IMR-90 (cell line): ENCODE results near the gene AJUBA. TPM values are rescaled to one million over a fixed set of nuclear protein-coding genes. Genes with fewer than 3 reads are reported as not detected.
A peak's percentile ranks its signal among the peaks of the same experiment; 100 is the strongest.

ENCODE experiments used
- ATAC-seq: fragments of 200-7000 bp; cut with Tn5 transposase; 2 replicates; pipeline ENCODE4 v1.9.1; 2020; ENCODE audit warnings: low read depth, mild to moderate bottlenecking, moderate library complexity
- BruUV-seq: library from RNA; stranded (reverse); fragments of 400-500 nt; replicated peaks from 2 replicates; lab custom pipeline; 2021; lab: Mats Ljungman, UMichigan
- CTCF ChIA-PET: fragments of 300-600 bp; formaldehyde crosslinking; extraction: SDS; loops from one replicate; lab custom pipeline; 2021; ENCODE audit warnings: antibody characterized with exemption; lab: Yijun Ruan, JAX
- POLR2A ChIA-PET: fragments of 300-600 bp; sonication (Branson Sonifier 250); formaldehyde crosslinking; loops from one replicate; lab custom pipeline; 2022; ENCODE audit warnings: antibody characterized with exemption; ENCODE audit not compliant: unreplicated experiment; lab: Charles Lee
- DNase-seq: peaks from one replicate; pipeline ENCODE4 v3.0.0; 2013
- H2AFZ ChIP-seq: replicated peaks from 2 replicates; pipeline ENCODE3; 2013; ENCODE audit warnings: low read length, mild to moderate bottlenecking; ENCODE audit not compliant: poor library complexity
- H2AK5ac ChIP-seq: 2 replicates; pipeline ENCODE4 v1.6.1; 2013; ENCODE audit warnings: low read depth, low read length, inconsistent platforms
- H2AK9ac ChIP-seq: replicated peaks from 2 replicates; pipeline ENCODE3; 2013; ENCODE audit warnings: mild to moderate bottlenecking, low read depth, low read length, moderate library complexity; ENCODE audit not compliant: poor library complexity
- H2BK120ac ChIP-seq: 2 replicates; pipeline ENCODE4 v1.6.1; 2013; ENCODE audit warnings: low read depth, low read length, inconsistent platforms
- H2BK15ac ChIP-seq: 3 replicates; pipeline ENCODE4 v1.6.1; 2013; ENCODE audit warnings: low read depth, low read length, inconsistent platforms
- H2BK20ac ChIP-seq: 2 replicates; pipeline ENCODE4 v1.6.1; 2013; ENCODE audit warnings: low read depth, mild to moderate bottlenecking, inconsistent platforms, low read length, moderate library complexity
- H2BK5ac ChIP-seq: 2 replicates; pipeline ENCODE4 v1.6.1; 2013; ENCODE audit warnings: mild to moderate bottlenecking, low read depth, low read length, inconsistent platforms; ENCODE audit not compliant: poor library complexity, severe bottlenecking
- H3K14ac ChIP-seq: replicated peaks from 2 replicates; pipeline ENCODE4 v1.6.1; 2013; ENCODE audit warnings: low read depth, low read length, inconsistent platforms
- H3K18ac ChIP-seq: 2 replicates; pipeline ENCODE4 v1.6.1; 2013; ENCODE audit warnings: low read depth, low read length, control low read depth
- H3K23ac ChIP-seq: 2 replicates; pipeline ENCODE4 v1.6.1; 2013; ENCODE audit warnings: low read depth, low read length, inconsistent platforms
- H3K27ac ChIP-seq: 2 replicates; pipeline ENCODE4 v1.5.1; 2013; ENCODE audit warnings: mild to moderate bottlenecking, control low read depth, low read length; ENCODE audit not compliant: insufficient read depth
- H3K27me3 ChIP-seq: 2 replicates; pipeline ENCODE4 v1.6.1; 2013; ENCODE audit warnings: low read length; ENCODE audit not compliant: control insufficient read depth, insufficient read depth
- H3K36me3 ChIP-seq: 2 replicates; pipeline ENCODE4 v1.6.1; 2013; ENCODE audit warnings: low read length, mixed read lengths; ENCODE audit not compliant: control insufficient read depth, insufficient read depth
- H3K4ac ChIP-seq: 2 replicates; pipeline ENCODE4 v1.6.1; 2013; ENCODE audit warnings: low read depth, low read length, inconsistent platforms
- H3K4me1 ChIP-seq: 2 replicates; pipeline ENCODE4 v1.6.1; 2013; ENCODE audit warnings: low read length, mixed read lengths; ENCODE audit not compliant: control insufficient read depth, insufficient read depth
- H3K4me2 ChIP-seq: 2 replicates; pipeline ENCODE4 v1.6.1; 2013; ENCODE audit warnings: low read depth, mild to moderate bottlenecking, control low read depth, low read length, moderate library complexity
- H3K4me3 ChIP-seq: 2 replicates; pipeline ENCODE4 v1.5.1; 2013; ENCODE audit warnings: low read depth, mild to moderate bottlenecking, control low read depth, low read length, moderate library complexity; ENCODE audit not compliant: insufficient read depth
- H3K56ac ChIP-seq: 2 replicates; pipeline ENCODE4 v1.6.1; 2013; ENCODE audit warnings: low read length, inconsistent platforms; ENCODE audit not compliant: insufficient read depth; ENCODE audit errors: extremely low read depth
- H3K79me1 ChIP-seq, 2 experiments: 2 replicates each; pipeline ENCODE4 v1.6.1; 2013; ENCODE audit warnings: low read length in 2 of 2, inconsistent platforms in 1 of 2, low read depth in 1 of 2
- H3K9ac ChIP-seq: 2 replicates; pipeline ENCODE4 v1.6.1; 2013; ENCODE audit warnings: low read depth, low read length, control low read depth
- H3K9me1 ChIP-seq: 2 replicates; pipeline ENCODE4 v1.6.1; 2013; ENCODE audit warnings: low read length, inconsistent platforms; ENCODE audit not compliant: insufficient read depth
- H3K9me3 ChIP-seq: 2 replicates; pipeline ENCODE4 v1.6.1; 2013; ENCODE audit warnings: low read length; ENCODE audit not compliant: control insufficient read depth, insufficient read depth
- H4K20me1 ChIP-seq: 2 replicates; pipeline ENCODE4 v1.6.1; 2013; ENCODE audit warnings: low read length, inconsistent platforms; ENCODE audit not compliant: insufficient read depth
- H4K5ac ChIP-seq: 2 replicates; pipeline ENCODE4 v1.6.1; 2013; ENCODE audit warnings: mild to moderate bottlenecking, low read depth, low read length, control low read depth
- H4K8ac ChIP-seq, 2 experiments: 2 replicates each; pipeline ENCODE4 v1.6.1; 2013; ENCODE audit warnings: low read depth in 2 of 2, low read length in 2 of 2, control low read depth in 1 of 2, inconsistent platforms in 1 of 2
- H4K91ac ChIP-seq: 2 replicates; pipeline ENCODE4 v1.6.1; 2013; ENCODE audit warnings: low read depth, low read length, inconsistent platforms; ENCODE audit not compliant: insufficient read depth
- BHLHE40 ChIP-seq: fragments of 150-350 bp; IDR thresholded peaks from 2 replicates; pipeline ENCODE4 v1.6.1; 2016; ENCODE audit warnings: mild to moderate bottlenecking, low read depth, low read length
- CEBPB ChIP-seq: IDR thresholded peaks from 2 replicates; pipeline ENCODE4 v1.6.1; 2012; ENCODE audit warnings: low read depth, low read length, improper control_type of control experiment
- CHD1 ChIP-seq: IDR thresholded peaks from 2 replicates; pipeline ENCODE4 v1.6.1; 2012; ENCODE audit warnings: low read depth, low read length, improper control_type of control experiment
- CTCF ChIP-seq: conservative IDR thresholded peaks from 2 replicates; pipeline ENCODE4 v1.5.1; 2012; ENCODE audit warnings: mild to moderate bottlenecking, low read depth, low read length, improper control_type of control experiment
- ELK1 ChIP-seq: fragments of 150-350 bp; IDR thresholded peaks from 2 replicates; pipeline ENCODE4 v1.6.1; 2016; ENCODE audit warnings: low read depth, mild to moderate bottlenecking, low read length, moderate library complexity, borderline replicate concordance
- FOS ChIP-seq: fragments of 150-350 bp; IDR thresholded peaks from 2 replicates; pipeline ENCODE4 v1.6.1; 2016; ENCODE audit warnings: low read depth, low read length
- MAFK ChIP-seq: IDR thresholded peaks from 2 replicates; pipeline ENCODE4 v1.6.1; 2012; ENCODE audit warnings: low read depth, low read length, improper control_type of control experiment
- MAZ ChIP-seq: IDR thresholded peaks from 2 replicates; pipeline ENCODE4 v1.6.1; 2012; ENCODE audit warnings: low read depth, mild to moderate bottlenecking, low read length, improper control_type of control experiment, moderate library complexity, borderline replicate concordance
- MXI1 ChIP-seq: IDR thresholded peaks from 2 replicates; pipeline ENCODE4 v1.6.1; 2012; ENCODE audit warnings: low read depth, mild to moderate bottlenecking, low read length, moderate library complexity, borderline replicate concordance
- NFE2L2 ChIP-seq: fragments of 150-350 bp; IDR thresholded peaks from 2 replicates; pipeline ENCODE4 v1.6.1; 2016; ENCODE audit warnings: low read depth, mild to moderate bottlenecking, low read length
- POLR2A ChIP-seq: IDR thresholded peaks from 2 replicates; pipeline ENCODE4 v1.6.1; 2012; ENCODE audit warnings: mild to moderate bottlenecking, low read depth, low read length
- RAD21 ChIP-seq: IDR thresholded peaks from 2 replicates; pipeline ENCODE4 v1.6.1; 2012; ENCODE audit warnings: low read length, improper control_type of control experiment
- RCOR1 ChIP-seq: IDR thresholded peaks from 2 replicates; pipeline ENCODE4 v1.6.1; 2012; ENCODE audit warnings: mild to moderate bottlenecking, low read length, improper control_type of control experiment; ENCODE audit not compliant: insufficient replicate concordance
- RFX5 ChIP-seq: IDR thresholded peaks from 2 replicates; pipeline ENCODE4 v1.8.0; 2012; ENCODE audit warnings: low read depth, mild to moderate bottlenecking, low read length, moderate library complexity
- SMC3 ChIP-seq: fragments of 150-350 bp; IDR thresholded peaks from 2 replicates; pipeline ENCODE4 v1.6.1; 2016; ENCODE audit warnings: low read depth, mild to moderate bottlenecking, antibody characterized with exemption, low read length, moderate library complexity
- WGBS, 2 experiments: methylation state at CpG; one replicate each; pipeline versions ENCODE4 v1.1.5 to v1.1.7; 2013; ENCODE audit warnings: missing lambda C conversion rate in 2 of 2; ENCODE audit not compliant: insufficient read length in 1 of 2; ENCODE audit errors: extremely low coverage in 2 of 2; 5-methylcytosine and 5-hydroxymethylcytosine counted together
- dilution Hi-C: fragments of 300-500 bp; cut with HindIII; formaldehyde crosslinking; loops from one replicate; pipeline ENCODE4 v1.14.3; 2018; ENCODE audit warnings: low sequenced_read_pairs; ENCODE audit not compliant: unreplicated experiment
- in situ Hi-C: fragments of 300-500 bp; cut with MboI; formaldehyde crosslinking; loops from 3 replicates; pipeline ENCODE4 v1.14.3; 2019; ENCODE audit warnings: low sequenced_read_pairs, inconsistent platforms, mixed read lengths
- intact Hi-C: fragments of 100-400 bp; cut with micrococcal nuclease; formaldehyde crosslinking; loops from 2 replicates; pipeline ENCODE4 v1.10.0; 2022
- polyA plus RNA-seq, 3 experiments: library from polyadenylated mRNA; depleted of rRNA; stranded (reverse); fragments of >200 nt; gene quantifications; 2 replicates each; pipeline ENCODE4 v1.2.3, GENCODE V29; 2012; ENCODE audit warnings: low replicate concordance in 1 of 3
- total RNA-seq: library from RNA; depleted of rRNA; stranded (reverse); fragments of >200 nt; gene quantifications from 2 replicates; pipeline ENCODE4 v1.2.3, GENCODE V29; 2012
- TF ChIP-seq, protein P1 (sequence below): fragments of 150-350 bp; IDR thresholded peaks from 2 replicates; pipeline ENCODE4 v1.6.1; 2017; ENCODE audit warnings: mild to moderate bottlenecking, antibody characterized with exemption, low read length, low read depth

AJUBA gene
- total and polyA plus RNA-seq, 2 of the 4 experiments (the other 2 are of a cell fraction), result 46.4 to 67.6 TPM

- in situ Hi-C loops (no loop called here), dilution Hi-C loops (no loop called here), intact Hi-C loops (no loop called here)
- POLR2A ChIA-PET, result interaction anchor here (0.6 kb wide), 1 partner anchor 12 kb away, joined by 3 read pairs; no protein-coding TSS in a partner anchor
- no peaks in the 10 kb centered on the region for H3K27me3 ChIP-seq
- no peak overlapping the region for H2BK20ac ChIP-seq
- no peak overlapping the region for H3K14ac ChIP-seq
- H3K79me1 ChIP-seq, result peaks cover 31 to 49% of the 10 kb centered on the region in 2 experiments
- H3K56ac ChIP-seq, result no peak overlapping the region
- H4K20me1 ChIP-seq, result peaks cover 15% of the 10 kb centered on the region
- CTCF ChIA-PET, result interaction anchor here (1.0 to 1.6 kb wide), 3 partner anchors 20 to 34 kb away, joined by 3 to 5 read pairs (median 3); no protein-coding TSS in a partner anchor
- 62% methylated on average over 2 of the region's 2 CpGs; no CpG with 5 or more reads in 1 of the 2 experiments for WGBS, 2 experiments
- peaks cover 14% of the 10 kb centered on the region for H3K9me1 ChIP-seq
- no peak overlapping the region for H2AFZ ChIP-seq
- DNase-seq, result peak; percentile 61
- ATAC-seq, result no peak
- no peak overlapping the region for H3K4me3 ChIP-seq
- BruUV-seq, result no TSS peak
- no peaks in the 10 kb centered on the region for H3K9me3 ChIP-seq
- peaks cover 28% of the 10 kb centered on the region for H3K36me3 ChIP-seq
- H3K4me1 ChIP-seq, result peaks cover 16% of the 10 kb centered on the region
- H4K91ac ChIP-seq, result no peak overlapping the region
- no peak overlapping the region for H4K8ac ChIP-seq
- H2BK15ac ChIP-seq, result no peak overlapping the region
- no peak overlapping the region for H2AK9ac ChIP-seq
- no peak overlapping the region for H2BK120ac ChIP-seq
- H3K18ac ChIP-seq, result no peak overlapping the region
- H2BK5ac ChIP-seq, result no peak overlapping the region
- H3K23ac ChIP-seq, result no peak overlapping the region; the same call in 1 of the 2 replicates
- no peak overlapping the region for H4K5ac ChIP-seq
- H3K4ac ChIP-seq, result no peak overlapping the region
- no peak overlapping the region for H2AK5ac ChIP-seq
- H3K9ac ChIP-seq, result no peak overlapping the region
- TF ChIP-seq MAFK (no peak), MXI1 (no peak), RFX5 (no peak), SMC3 (no peak), BHLHE40 (no peak), NFE2L2 (no peak), CTCF (no peak), RAD21 (no peak), RCOR1 (no peak), FOS (no peak), CHD1 (no peak), CEBPB (no peak), MAZ (no peak), ELK1 (no peak), POLR2A (no peak)
- TF ChIP-seq, protein P1, sequence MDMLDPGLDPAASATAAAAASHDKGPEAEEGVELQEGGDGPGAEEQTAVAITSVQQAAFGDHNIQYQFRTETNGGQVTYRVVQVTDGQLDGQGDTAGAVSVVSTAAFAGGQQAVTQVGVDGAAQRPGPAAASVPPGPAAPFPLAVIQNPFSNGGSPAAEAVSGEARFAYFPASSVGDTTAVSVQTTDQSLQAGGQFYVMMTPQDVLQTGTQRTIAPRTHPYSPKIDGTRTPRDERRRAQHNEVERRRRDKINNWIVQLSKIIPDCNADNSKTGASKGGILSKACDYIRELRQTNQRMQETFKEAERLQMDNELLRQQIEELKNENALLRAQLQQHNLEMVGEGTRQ, result no peak
- H3K27ac ChIP-seq, result no peak overlapping the region
- no peak overlapping the region for H3K4me2 ChIP-seq
These were observed 46.4 kb upstream of the AJUBA start for GRCh38 chr14:23028799-23029198.
